AG04449 (cell line): ENCODE measurements around the gene TP53I13.

Experiments
- CTCF ChIA-PET: fragments of 350-600 bp; formaldehyde crosslinking; extraction: SDS; loops from one replicate; lab custom pipeline; 2021; ENCODE audit warnings: antibody characterized with exemption; lab: Yijun Ruan, JAX
- POLR2A ChIA-PET: fragments of 400-600, 350-600 bp; formaldehyde crosslinking; extraction: SDS; loops from one replicate; lab custom pipeline; 2020; ENCODE audit warnings: antibody characterized with exemption, inconsistent platforms; lab: Yijun Ruan, JAX
- DNase-seq: peaks from one replicate; pipeline ENCODE4 v3.0.0-alpha.2; 2010; ENCODE audit warnings: low read depth, low spot score
- H3K4me3 ChIP-seq: 2 replicates; pipeline ENCODE4 v1.5.1; 2011; ENCODE audit warnings: low read depth, mild to moderate bottlenecking, control low read depth, low read length
- TF ChIP-seq, protein P1 (sequence below): IDR thresholded peaks from one replicate; pipeline ENCODE4 v1.5.1; 2011; ENCODE audit warnings: mild to moderate bottlenecking, moderate library complexity, low read length, control low read depth, inconsistent platforms; ENCODE audit not compliant: insufficient read depth; ENCODE audit errors: missing control alignments

TP53I13 gene

DNA sequence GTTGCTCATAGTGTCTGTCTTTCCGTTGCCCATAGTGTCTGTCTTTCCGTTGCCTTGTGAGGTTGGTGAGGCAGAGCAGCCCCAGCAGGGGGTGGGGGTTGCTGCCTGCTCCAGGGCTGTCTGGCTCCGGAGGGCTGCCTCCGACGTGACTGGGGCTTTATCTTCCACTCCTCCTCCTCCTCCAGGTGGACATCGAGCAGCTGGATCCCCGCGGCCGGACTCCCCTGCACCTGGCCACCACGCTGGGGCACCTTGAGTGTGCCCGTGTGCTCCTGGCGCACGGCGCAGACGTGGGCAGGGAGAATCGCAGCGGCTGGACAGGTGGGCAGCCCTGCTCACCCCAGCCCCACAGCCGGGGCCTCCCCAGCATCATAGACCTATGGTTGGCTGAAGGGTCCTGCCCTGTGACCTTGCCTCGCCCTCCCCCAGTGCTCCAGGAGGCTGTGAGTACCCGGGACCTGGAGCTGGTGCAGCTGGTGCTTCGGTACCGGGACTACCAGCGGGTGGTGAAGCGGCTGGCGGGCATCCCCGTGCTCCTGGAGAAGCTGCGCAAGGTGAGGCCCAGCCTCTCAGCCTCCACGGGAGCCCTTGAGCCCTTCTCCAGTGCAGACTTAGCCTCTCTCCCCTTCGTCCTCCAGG lies 39.2 kb downstream of the TP53I13 start:
- TF ChIP-seq, protein P1, sequence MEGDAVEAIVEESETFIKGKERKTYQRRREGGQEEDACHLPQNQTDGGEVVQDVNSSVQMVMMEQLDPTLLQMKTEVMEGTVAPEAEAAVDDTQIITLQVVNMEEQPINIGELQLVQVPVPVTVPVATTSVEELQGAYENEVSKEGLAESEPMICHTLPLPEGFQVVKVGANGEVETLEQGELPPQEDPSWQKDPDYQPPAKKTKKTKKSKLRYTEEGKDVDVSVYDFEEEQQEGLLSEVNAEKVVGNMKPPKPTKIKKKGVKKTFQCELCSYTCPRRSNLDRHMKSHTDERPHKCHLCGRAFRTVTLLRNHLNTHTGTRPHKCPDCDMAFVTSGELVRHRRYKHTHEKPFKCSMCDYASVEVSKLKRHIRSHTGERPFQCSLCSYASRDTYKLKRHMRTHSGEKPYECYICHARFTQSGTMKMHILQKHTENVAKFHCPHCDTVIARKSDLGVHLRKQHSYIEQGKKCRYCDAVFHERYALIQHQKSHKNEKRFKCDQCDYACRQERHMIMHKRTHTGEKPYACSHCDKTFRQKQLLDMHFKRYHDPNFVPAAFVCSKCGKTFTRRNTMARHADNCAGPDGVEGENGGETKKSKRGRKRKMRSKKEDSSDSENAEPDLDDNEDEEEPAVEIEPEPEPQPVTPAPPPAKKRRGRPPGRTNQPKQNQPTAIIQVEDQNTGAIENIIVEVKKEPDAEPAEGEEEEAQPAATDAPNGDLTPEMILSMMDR, result no peak
- H3K4me3 ChIP-seq, result no peak overlapping the region
- CTCF ChIA-PET, result interaction anchor here (0.6 to 3.8 kb wide), 6 partner anchors 10 to 238 kb away, joined by 3 to 30 read pairs (median 6); partner anchors contain the start of gene ANKRD13B
- DNase-seq, result no peak
- POLR2A ChIA-PET, result no interaction called here

DNA sequence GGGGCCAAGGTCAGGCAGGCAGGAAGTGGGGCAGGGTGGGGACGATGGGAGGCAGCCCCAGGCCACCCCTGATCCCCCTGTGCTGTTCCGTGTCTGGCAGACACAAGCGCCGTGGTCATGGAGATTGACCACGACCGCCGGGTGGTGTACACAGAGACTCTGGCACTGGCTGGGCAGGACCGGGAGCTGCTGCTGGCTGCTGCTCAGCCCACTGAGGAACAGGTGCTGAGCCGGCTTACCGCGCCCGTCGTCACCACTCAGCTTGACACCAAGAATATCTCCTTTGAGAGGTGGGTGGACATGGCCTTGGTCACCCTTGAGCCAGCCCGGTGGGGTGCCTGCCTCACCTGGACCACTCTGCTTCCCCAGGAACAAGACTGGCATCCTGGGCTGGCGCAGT lies 40.5 kb downstream of the TP53I13 start:
- ChIA-PET CTCF (interaction anchor here (1.4 to 3.8 kb wide), 5 partner anchors 9 to 170 kb away, joined by 3 to 30 read pairs (median 7); partner anchors contain the start of gene ANKRD13B), POLR2A (no interaction called here)
- TF ChIP-seq, protein P1, result no peak
- H3K4me3 ChIP-seq, result no peak overlapping the region
- DNase-seq, result no peak

DNA sequence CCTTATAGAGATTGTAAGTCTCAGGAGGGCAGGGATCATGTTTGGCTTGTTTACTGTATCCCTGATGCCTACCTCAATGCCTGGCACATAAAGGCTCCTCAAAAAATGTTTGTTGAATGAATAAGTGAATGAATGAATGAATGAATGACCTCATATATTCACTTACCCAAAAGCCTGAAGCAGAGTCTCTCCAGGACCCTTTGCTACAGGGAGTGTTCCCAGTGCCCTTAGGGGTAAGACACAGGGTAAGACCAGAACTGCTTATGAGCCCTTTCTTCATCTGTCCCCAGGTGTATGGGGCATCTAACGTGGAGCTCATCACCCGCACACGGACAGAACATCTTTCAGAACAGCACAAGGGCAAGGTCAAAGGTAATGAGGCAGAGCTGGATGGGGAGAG lies 41.9 kb downstream of the TP53I13 start:
- ChIA-PET CTCF (interaction anchor here (1.0 to 9.1 kb wide), 2 partner anchors 18 to 37 kb away, joined by 3 to 103 read pairs; partner anchors contain the start of gene ANKRD13B), POLR2A (no interaction called here)

DNA sequence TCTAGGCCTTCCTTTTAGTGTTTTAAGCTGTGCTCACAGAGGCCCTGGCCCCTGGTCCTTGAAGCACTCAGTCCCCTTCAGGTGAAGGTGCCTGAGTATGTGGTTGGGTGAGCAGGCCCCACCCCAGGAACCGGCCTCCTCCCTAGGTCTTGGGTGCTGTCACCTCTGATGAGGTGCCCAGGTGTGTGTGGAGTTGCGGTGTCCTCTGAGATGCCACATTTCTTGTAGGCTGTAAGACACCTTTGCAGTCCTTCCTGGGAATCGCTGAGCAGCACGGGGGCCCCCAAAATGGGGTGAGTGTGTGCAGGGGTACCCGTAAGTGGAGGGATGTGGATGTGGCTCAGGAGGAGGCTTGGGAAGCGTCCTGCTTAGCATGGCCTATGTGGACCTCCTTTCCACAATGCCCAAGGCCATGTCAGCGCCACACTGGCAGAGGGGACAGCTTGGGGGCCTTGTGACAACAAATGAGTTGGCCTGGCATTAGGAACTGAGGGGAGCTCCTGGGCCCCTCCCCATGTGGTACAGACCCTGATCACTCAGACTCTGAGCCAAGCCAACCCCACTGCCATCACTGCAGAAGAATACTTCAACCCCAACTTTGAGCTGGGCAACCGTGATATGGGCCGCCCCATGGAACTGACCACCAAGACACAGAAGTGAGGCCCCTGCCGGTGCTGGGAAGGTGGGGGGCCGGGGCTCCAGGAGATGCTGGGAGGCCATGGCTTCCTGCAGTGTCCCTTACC lies 43.0 kb downstream of the TP53I13 start:
- ChIA-PET CTCF (interaction anchor here (1.0 to 9.1 kb wide), 3 partner anchors 12 to 38 kb away, joined by 3 to 103 read pairs (median 4); partner anchors contain the start of gene ANKRD13B), POLR2A (no interaction called here)
- H3K4me3 ChIP-seq, result no peak overlapping the region
- TF ChIP-seq, protein P1, result no peak
- no peak for DNase-seq

More for the DNA sequence above, 41.9 kb downstream of the TP53I13 start:
- no peak overlapping the region for H3K4me3 ChIP-seq
- DNase-seq, result no peak
- TF ChIP-seq, protein P1, result no peak

DNA sequence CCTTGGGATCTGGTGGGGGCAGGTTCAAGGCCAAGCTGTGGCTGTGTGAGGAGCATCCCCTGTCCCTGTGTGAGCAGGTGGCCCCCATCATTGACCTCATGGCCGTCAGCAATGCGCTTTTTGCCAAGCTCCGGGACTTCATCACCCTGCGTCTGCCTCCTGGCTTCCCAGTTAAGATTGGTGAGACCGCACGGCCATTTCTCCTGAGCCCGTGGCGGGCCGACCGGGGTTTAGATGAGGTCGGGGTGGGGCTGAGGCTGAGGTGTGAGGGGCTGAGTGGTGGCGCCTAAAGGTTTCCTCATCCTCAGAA lies 43.5 kb downstream of the TP53I13 start:
- ChIA-PET POLR2A (no interaction called here), CTCF (interaction anchor here (1.0 to 9.1 kb wide), 3 partner anchors 12 to 39 kb away, joined by 3 to 103 read pairs (median 4); partner anchors contain the start of gene ANKRD13B)
- H3K4me3 ChIP-seq, result no peak overlapping the region
- TF ChIP-seq, protein P1, result no peak
- DNase-seq, result no peak
